Measurements from ENCODE around the gene ZHX3.

The ZHX3 gene

DNA sequence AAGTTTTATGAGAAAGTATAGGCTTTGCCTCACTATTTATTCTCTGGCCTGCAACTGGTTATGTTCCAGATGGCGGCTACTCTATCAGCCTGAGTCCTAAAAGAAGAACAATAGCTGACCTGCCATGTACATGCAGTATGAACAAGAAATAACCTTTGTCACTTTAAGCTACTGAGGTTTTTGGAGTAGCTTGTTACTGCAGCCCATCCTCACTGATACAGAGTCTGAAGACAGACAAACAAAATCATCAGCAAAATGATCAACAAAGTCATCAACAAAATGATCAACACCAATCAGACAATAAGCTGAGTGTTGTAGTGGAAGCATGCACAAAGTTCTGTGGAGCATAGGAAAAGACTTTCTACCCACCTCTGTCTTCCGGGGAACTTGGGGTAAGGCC, 97.7 kb downstream of the ZHX3 start:
- no peak for DNase-seq

- no peak for DNase-seq
Measured at GRCh38 chr20:41218466-41218865, 99.1 kb downstream of the ZHX3 start.

- DNase-seq = no peak
Measured at GRCh38 chr20:41217422-41217821, 100.1 kb downstream of the ZHX3 start.

DNA sequence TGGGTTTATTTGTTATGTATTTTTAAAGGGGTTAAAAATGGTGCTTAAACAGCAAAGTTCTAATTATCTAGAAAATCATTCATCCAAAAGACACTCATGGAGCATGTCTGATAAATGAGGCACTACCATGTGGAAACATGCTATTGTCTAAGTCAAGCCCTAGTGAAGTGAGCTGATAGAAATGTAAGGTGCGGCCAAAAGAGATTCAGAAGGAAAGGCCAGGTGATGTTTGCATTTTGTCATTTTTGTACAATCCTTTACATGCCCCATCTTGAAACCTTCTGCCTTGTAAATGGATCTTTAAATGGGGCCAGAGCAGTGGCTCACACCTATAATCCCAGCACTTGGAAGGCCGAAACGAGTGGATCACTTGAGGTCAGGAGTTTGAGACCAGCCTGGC, 102.9 kb downstream of the ZHX3 start:
- DNase-seq = no peak

- DNase-seq = no peak
Measured at GRCh38 chr20:41214202-41214601, 103.3 kb downstream of the ZHX3 start.

DNA sequence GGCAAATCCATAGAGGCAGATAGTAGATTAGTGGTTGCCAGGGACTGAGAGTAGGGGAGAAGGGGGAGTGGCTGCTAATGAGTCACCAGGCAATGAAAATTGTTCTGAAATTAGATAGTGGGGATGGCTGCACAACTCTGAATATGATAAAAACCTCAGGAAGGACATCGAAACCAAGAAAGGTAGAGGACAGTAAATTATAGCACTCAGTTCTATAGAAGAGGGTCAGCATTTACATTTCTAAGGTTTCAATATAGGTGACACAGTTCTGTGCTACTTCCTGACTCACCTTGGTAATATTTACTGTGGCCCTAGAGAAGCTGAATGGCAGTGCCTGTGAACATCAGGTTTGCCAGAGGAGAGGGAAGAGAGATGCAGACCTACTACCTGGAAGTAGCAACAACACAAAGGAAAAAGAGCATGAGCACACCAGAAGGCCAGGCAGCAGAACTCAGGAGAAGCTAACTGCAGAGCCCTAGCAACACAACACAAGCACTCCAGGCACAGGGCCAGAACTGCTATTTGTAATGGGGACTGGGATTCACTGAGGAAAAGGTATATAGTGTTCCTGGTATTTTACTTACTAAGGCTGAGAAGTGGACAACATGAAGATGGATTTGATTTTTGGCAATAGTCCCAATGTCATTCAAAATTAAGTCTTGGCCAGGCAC, 104.2 kb downstream of the ZHX3 start:
- DNase-seq = no peak

DNA sequence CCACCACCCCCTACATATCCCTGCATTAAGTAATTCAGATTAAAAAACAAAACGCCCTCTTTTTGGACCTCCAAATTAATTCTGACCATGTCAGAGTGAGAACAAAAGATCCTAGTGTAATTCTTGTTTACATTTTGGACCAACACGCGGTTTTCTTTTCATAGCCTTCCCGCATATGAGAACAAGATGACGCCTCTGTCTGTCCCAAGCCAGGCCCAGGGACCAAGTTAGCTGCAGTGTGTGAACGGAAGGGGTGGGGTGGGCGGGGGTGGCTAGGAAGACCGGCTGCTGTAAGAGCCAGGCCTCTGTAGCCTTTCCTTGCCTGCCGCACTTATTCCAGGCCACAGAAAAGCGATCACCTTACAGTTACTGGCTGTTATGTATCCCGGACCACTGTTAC, 112.2 kb downstream of the ZHX3 start:
- no peak for DNase-seq

DNA sequence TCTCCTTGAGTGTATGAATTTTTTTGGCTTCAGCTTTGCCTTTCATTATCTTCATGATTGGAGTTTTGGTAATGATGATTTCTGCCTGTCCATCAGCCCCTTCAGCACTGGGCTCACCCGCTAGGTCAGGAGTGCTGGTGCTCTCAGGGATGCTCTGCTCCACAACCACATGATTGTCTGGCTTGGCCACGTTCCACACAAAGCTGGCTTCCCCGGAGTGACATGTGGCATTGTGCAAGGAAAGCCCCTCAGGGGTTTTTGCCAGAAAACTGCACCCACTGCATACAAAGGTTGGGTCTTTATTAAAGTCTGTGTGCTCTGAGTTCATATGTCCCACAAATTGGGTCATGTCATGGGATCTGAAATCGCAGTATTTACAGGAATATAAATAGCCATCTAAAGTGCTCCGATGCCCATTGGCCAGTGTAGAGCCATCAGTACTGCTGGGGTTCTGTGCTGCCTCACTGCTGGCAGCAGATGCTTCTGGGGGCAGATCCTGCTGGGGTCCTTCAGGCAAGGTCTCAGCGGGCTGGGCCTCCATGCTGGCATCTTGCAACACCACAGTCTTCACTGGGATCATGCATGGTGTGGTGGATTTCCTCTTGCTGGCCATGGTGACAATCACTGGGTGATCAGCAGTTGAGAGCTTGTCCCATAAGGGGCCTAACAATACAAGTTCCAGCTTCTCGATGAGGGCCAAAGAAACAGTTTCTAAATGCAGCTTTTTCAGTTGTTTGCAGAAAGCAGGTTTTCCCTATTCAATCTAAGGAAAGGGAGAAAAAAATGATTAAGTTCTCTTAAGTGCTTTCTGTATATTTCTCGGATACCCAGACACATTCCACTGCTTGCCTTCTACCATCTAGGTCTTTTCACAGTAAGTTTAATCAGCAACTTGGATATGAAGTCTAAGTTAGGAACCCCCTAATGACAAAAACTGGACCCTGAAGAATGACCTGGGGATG, 112.9 kb downstream of the ZHX3 start:
- no peak for DNase-seq

- no peak for DNase-seq
Measured at GRCh38 chr20:41203660-41204059, 113.9 kb downstream of the ZHX3 start.

- DNase-seq = no peak
Measured at GRCh38 chr20:41202426-41202825, 115.1 kb downstream of the ZHX3 start.

GRCh38 chr20:41201760-41202159, 115.8 kb downstream of the ZHX3 start:
- DNase-seq = no peak

GRCh38 chr20:41200446-41201202, 116.9 kb downstream of the ZHX3 start:
- no peak for DNase-seq

DNA sequence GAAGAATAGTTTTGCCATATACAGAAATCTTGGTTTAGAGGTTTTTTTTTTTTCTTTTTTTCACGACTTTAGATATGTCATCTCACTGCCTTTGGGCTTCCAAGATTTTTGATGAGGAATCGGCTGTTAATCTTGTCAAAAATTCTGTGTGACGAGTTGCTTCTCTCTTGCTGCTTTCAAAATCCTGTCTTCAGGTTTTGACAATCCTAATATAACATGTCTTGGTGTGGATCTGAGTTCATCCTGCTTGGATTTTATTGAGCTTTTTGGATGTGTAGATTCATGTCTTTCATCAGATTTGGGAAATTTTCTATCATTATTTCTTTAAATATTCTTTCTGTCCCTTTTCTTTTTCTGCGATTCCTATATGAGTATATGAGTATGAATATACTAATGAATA, 119.1 kb downstream of the ZHX3 start:
- no peak for DNase-seq

DNA sequence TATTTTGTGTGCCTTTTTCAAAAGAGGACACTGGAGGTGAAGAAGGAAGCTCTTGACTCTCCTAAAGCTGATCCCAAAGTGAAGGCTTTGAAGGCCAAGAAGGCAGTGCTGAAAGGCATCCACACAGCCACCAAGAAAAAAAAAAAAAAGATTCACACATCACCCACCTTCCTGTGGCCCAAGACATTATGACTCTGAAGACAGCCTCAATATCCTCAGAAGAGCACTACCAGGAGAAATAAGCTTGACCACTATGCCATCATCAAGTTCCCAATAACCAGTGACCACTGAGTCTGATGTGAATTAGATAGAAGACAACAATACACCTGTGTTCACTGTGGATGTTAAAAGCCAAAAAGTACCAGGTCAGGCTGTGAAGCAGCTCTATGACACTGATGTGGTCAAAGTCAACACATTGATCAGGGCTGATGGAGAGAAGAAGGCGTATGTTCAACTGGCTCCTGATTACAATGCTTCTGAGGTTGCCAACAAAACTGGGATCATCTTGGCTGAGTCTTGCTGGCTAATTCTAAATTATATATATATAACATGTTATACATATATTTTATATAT, 120.8 kb downstream of the ZHX3 start:
- no peak for DNase-seq

DNA sequence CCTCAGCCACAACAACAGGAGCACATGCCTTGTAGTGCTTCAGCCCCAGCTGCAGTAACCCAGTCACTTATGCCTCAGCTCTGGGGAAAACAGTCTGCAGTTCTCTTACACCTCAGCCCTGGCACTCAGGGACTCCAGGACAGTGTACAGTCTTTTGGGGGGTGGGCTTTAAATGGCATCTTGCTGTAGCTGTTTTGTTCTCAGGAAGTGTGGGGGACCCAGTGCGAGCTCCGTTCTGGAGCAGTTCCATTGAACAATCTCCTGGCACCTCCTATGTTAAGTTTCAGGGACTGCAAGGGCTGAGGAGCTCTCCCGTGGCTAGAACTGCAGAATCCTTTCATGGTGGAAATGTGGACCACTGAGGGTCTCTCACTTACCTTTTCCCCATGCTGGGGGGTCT, 125.0 kb downstream of the ZHX3 start:
- DNase-seq = no peak

GRCh38 chr20:41191562-41192500, 125.7 kb downstream of the ZHX3 start:
- no peak for DNase-seq

DNA sequence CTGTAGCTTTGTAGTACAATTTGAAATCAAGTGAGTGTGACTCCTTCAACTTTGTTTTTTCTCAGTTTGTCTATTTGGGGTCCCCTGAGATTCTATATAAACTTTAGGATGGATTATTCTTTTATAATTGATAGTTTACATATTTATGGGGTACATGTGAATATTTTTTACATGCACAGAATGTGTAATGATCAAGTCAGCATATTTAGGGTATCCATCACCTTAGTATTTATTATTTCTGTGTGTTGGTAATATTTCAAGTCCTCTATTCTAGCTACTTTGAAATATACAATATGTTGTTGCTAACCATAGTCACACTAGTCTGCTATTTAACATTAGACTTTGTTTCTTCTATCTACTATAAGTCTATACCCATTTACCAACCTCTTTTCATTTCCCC, 129.9 kb downstream of the ZHX3 start:
- DNase-seq = no peak

DNA sequence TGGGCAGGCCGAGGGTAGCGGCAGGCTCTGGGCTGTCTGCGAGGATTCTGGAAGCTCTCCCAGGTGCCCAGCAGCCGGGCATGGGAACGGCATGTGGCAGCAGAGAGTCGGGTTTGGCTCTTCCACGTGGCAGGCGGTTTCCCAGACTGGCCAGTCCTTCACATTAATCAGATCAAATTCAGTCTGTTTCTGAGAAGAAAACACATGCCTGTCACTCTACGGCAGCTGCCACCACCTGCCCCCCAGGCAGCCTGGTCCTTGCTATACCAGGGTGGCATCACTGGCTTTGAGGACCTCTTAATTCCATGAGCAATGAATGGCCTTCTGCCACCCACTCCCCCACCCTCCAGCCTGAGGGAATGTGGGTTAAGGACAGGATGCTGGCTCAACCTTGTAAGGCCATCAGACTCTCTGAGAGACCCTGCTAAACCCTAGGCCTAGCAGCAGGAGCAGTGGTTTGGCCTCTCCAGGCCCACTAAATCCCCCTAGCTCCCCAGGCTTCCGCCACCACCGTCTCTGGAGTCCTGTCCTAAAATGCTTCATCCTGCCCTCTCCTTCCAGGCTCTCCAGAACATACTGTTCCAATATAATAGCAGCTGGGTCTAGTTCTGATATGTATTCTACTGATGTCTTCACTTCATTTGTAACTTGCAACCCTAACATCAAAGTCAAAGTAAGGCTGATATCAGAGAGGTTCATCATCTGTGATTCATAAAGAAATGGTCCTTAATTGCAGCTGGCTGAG, 132.3 kb downstream of the ZHX3 start:
- no peak for DNase-seq

- DNase-seq = no peak
Measured at GRCh38 chr20:41183831-41184230, 133.7 kb downstream of the ZHX3 start.

DNA sequence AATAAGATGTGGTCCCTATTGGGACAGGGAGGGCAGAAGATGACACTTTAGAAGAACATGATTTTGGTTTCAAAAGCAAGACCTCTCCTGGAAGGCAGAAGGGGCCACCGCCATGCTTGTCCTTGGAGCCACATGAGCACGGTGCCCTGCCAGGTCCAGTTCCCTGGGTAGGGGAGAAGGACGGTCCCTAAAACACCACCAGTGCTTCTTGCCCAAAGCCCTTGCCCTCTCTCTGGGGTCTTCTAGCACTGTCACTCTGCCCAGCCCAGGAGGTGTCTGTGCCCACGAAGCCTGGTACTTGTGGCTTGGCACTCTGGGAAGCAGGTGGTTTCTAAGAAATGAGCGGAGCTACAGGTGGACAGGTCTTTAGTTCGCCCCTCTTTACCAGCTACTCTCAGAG, 134.1 kb downstream of the ZHX3 start:
- no peak for DNase-seq
